ENCODE measurements around the gene SEC24D.

Gene SEC24D

GRCh38 chr4:118877797-118878196 is 41.9 kb upstream of the SEC24D start:
- no peak for TF ChIP-seq CTCF (IDR thresholded peaks at IDR 0.05; ENCODE audit: insufficient read depth, low read length, poor library complexity, severe bottlenecking)
- H3K4me3 ChIP-seq (replicated peaks; ENCODE audit: low read depth, low read length): no peak overlapping the region
- DNase-seq (ENCODE audit: extremely low read depth, insufficient read length): no peak
- H3K36me3 ChIP-seq (ENCODE audit: control insufficient read depth, insufficient read depth, low read length): no peaks in the 10 kb centered on the region
- H3K27me3 ChIP-seq (replicated peaks; ENCODE audit: control insufficient read depth, insufficient read depth, low read length): no peaks in the 10 kb centered on the region

GRCh38 chr4:118872181-118872580 is 36.3 kb upstream of the SEC24D start:
- H3K27me3 ChIP-seq (replicated peaks; ENCODE audit: control insufficient read depth, insufficient read depth, low read length): no peaks in the 10 kb centered on the region
- H3K4me3 ChIP-seq (replicated peaks; ENCODE audit: low read depth, low read length): no peak overlapping the region
- no peak for DNase-seq (ENCODE audit: extremely low read depth, insufficient read length)
- no peaks in the 10 kb centered on the region for H3K36me3 ChIP-seq (ENCODE audit: control insufficient read depth, insufficient read depth, low read length)
- TF ChIP-seq CTCF (IDR thresholded peaks at IDR 0.05; ENCODE audit: insufficient read depth, low read length, poor library complexity, severe bottlenecking): no peak

- TF ChIP-seq CTCF (IDR thresholded peaks at IDR 0.05; ENCODE audit: insufficient read depth, low read length, poor library complexity, severe bottlenecking): no peak
- DNase-seq (ENCODE audit: extremely low read depth, insufficient read length): no peak
- Histone ChIP-seq H3K36me3 (ENCODE audit: control insufficient read depth, insufficient read depth, low read length) (no peaks in the 10 kb centered on the region), H3K4me3 (replicated peaks; ENCODE audit: low read depth, low read length) (no peak overlapping the region), H3K27me3 (replicated peaks; ENCODE audit: control insufficient read depth, insufficient read depth, low read length) (no peaks in the 10 kb centered on the region)
Observed at GRCh38 chr4:118869808-118870342, 33.9 kb upstream of the SEC24D start.

- no peak for TF ChIP-seq CTCF (IDR thresholded peaks at IDR 0.05; ENCODE audit: insufficient read depth, low read length, poor library complexity, severe bottlenecking)
- no peak for DNase-seq (ENCODE audit: extremely low read depth, insufficient read length)
- Histone ChIP-seq H3K27me3 (replicated peaks; ENCODE audit: control insufficient read depth, insufficient read depth, low read length) (no peaks in the 10 kb centered on the region), H3K4me3 (replicated peaks; ENCODE audit: low read depth, low read length) (no peak overlapping the region), H3K36me3 (ENCODE audit: control insufficient read depth, insufficient read depth, low read length) (no peaks in the 10 kb centered on the region)
Observed at GRCh38 chr4:118867311-118868067, 31.6 kb upstream of the SEC24D start.

- DNase-seq (ENCODE audit: extremely low read depth, insufficient read length): no peak
- no peaks in the 10 kb centered on the region for H3K36me3 ChIP-seq (ENCODE audit: control insufficient read depth, insufficient read depth, low read length)
- no peaks in the 10 kb centered on the region for H3K27me3 ChIP-seq (replicated peaks; ENCODE audit: control insufficient read depth, insufficient read depth, low read length)
- H3K4me3 ChIP-seq (replicated peaks; ENCODE audit: low read depth, low read length): no peak overlapping the region
- no peak for TF ChIP-seq CTCF (IDR thresholded peaks at IDR 0.05; ENCODE audit: insufficient read depth, low read length, poor library complexity, severe bottlenecking)
Observed at GRCh38 chr4:118866442-118866841, 30.5 kb upstream of the SEC24D start.

Measured in GM06990 (cell line).